ENCODE measurements around the gene LDLRAD1. TPM values are rescaled to one million over a fixed set of nuclear protein-coding genes. Genes with fewer than 3 reads are reported as not detected.
A peak's percentile ranks its signal among the peaks of the same experiment; 100 is the strongest.
"Not testable (repeated sequence)": the region's sequence is repeated elsewhere in the genome, so short reads cannot be mapped to it uniquely, and the experiment has no call there.

The LDLRAD1 gene
- total RNA-seq, 2 donors from 2014 or later, result not detected

- H3K9ac ChIP-seq (ENCODE audit: extremely low read depth, low read length, poor library complexity, severe bottlenecking), result no peak overlapping the region
- no peaks in the 10 kb centered on the region for H3K27me3 Mint-ChIP-seq (ENCODE audit: insufficient read depth)
- peaks cover 6% of the 10 kb centered on the region for H3K4me1 ChIP-seq (ENCODE audit: control insufficient read depth, insufficient read depth, low read length)
- H3K4me3 Mint-ChIP-seq, result no peak overlapping the region
- H3K36me3 ChIP-seq (ENCODE audit: control insufficient read depth, insufficient read depth, low read length), result no peaks in the 10 kb centered on the region
- H3K27me3 ChIP-seq (ENCODE audit: control insufficient read depth, insufficient read depth, low read length, poor library complexity, severe bottlenecking), result no peaks in the 10 kb centered on the region
- no peaks in the 10 kb centered on the region for H3K36me3 Mint-ChIP-seq (ENCODE audit: low read depth)
- no peak for DNase-seq
- no peak overlapping the region for H3K27ac ChIP-seq (ENCODE audit: low read depth, low read length)
- no peak for TF ChIP-seq CTCF (conservative IDR thresholded peaks at IDR 0.05)
- 91 to 96% methylated on average over 1 of the region's 2 CpGs for WGBS, 2 experiments (ENCODE audit: insufficient coverage in 1 of 2, insufficient read length in 1 of 2)
- no peaks in the 10 kb centered on the region for H3K9me3 ChIP-seq (ENCODE audit: control insufficient read depth, low read length)
- peaks cover 19% of the 10 kb centered on the region for H3K4me1 Mint-ChIP-seq
- H3K27ac Mint-ChIP-seq, result no peak overlapping the region
- H3K4me3 ChIP-seq (ENCODE audit: low read length), result no peak overlapping the region
- H3K9me3 Mint-ChIP-seq, result peaks cover 5% of the 10 kb centered on the region
These were observed 6.4 kb upstream of the LDLRAD1 start for GRCh38 chr1:54024358-54024757.

- not testable (repeated sequence) for H3K9me3 Mint-ChIP-seq; H3K27ac Mint-ChIP-seq; H3K27me3 ChIP-seq (ENCODE audit: control insufficient read depth, insufficient read depth, low read length, poor library complexity, severe bottlenecking); H3K9ac ChIP-seq (ENCODE audit: extremely low read depth, low read length, poor library complexity, severe bottlenecking); H3K27ac ChIP-seq (ENCODE audit: low read depth, low read length); H3K4me3 Mint-ChIP-seq; H3K4me3 ChIP-seq (ENCODE audit: low read length); H3K4me1 ChIP-seq (ENCODE audit: control insufficient read depth, insufficient read depth, low read length); H3K36me3 Mint-ChIP-seq (ENCODE audit: low read depth); H3K36me3 ChIP-seq (ENCODE audit: control insufficient read depth, insufficient read depth, low read length); H3K9me3 ChIP-seq (ENCODE audit: control insufficient read depth, low read length); H3K27me3 Mint-ChIP-seq (ENCODE audit: insufficient read depth)
- peak; percentile 28 for DNase-seq
- H3K4me1 Mint-ChIP-seq, result peaks cover 16% of the 10 kb centered on the region
- 94 to 96% methylated on average over 8 to 10 of the region's 10 CpGs for WGBS, 2 experiments (ENCODE audit: insufficient coverage in 1 of 2, insufficient read length in 1 of 2)
These were observed 1.7 kb upstream of the LDLRAD1 start for GRCh38 chr1:54019562-54020176.

- 80 to 85% methylated on average over 1 to 5 of the region's 5 CpGs for WGBS, 2 experiments (ENCODE audit: insufficient coverage in 1 of 2, insufficient read length in 1 of 2)
- H3K36me3 Mint-ChIP-seq (ENCODE audit: low read depth), result no peaks in the 10 kb centered on the region
- no peaks in the 10 kb centered on the region for H3K4me1 ChIP-seq (ENCODE audit: control insufficient read depth, insufficient read depth, low read length)
- no peak for TF ChIP-seq CTCF (conservative IDR thresholded peaks at IDR 0.05)
- H3K9me3 Mint-ChIP-seq, result no peaks in the 10 kb centered on the region
- no peak overlapping the region for H3K4me3 Mint-ChIP-seq
- peaks cover 17% of the 10 kb centered on the region for H3K4me1 Mint-ChIP-seq
- no peak overlapping the region for H3K4me3 ChIP-seq (ENCODE audit: low read length)
- H3K27me3 ChIP-seq (ENCODE audit: control insufficient read depth, insufficient read depth, low read length, poor library complexity, severe bottlenecking), result no peaks in the 10 kb centered on the region
- peak; percentile 27 for DNase-seq
- no peak overlapping the region for H3K27ac Mint-ChIP-seq
- H3K36me3 ChIP-seq (ENCODE audit: control insufficient read depth, insufficient read depth, low read length), result no peaks in the 10 kb centered on the region
- no peaks in the 10 kb centered on the region for H3K9me3 ChIP-seq (ENCODE audit: control insufficient read depth, low read length)
- H3K27ac ChIP-seq (ENCODE audit: low read depth, low read length), result no peak overlapping the region
- H3K27me3 Mint-ChIP-seq (ENCODE audit: insufficient read depth), result no peaks in the 10 kb centered on the region
- H3K9ac ChIP-seq (ENCODE audit: extremely low read depth, low read length, poor library complexity, severe bottlenecking), result no peak overlapping the region
These were observed 649 bp upstream of the LDLRAD1 start for GRCh38 chr1:54018635-54019034.
